ENCODE results near the gene LIAS.
"Not testable (repeated sequence)": the region's sequence is repeated elsewhere in the genome, so short reads cannot be mapped to it uniquely, and the experiment has no call there.

LIAS gene

GRCh38 chr4:39458505-39459300, at the start of gene LIAS, which contains the start of gene RPL9:
LIAS (plus strand) TSS chr4:39459056; CDS start chr4:39459118, 62 bp downstream.
RPL9 (minus strand) TSS chr4:39458922; CDS start chr4:39458439, 483 bp downstream.
- peak; percentile 97 for DNase-seq (ENCODE audit: low spot score)

GRCh38 chr4:39410415-39410814, 48.4 kb upstream of the LIAS start:
- no peak for DNase-seq (ENCODE audit: low spot score)

GRCh38 chr4:39411561-39411960, 47.3 kb upstream of the LIAS start:
- DNase-seq (ENCODE audit: low spot score) = not testable (repeated sequence)

- DNase-seq (ENCODE audit: low spot score) = no peak
Observed at GRCh38 chr4:39415678-39416283, 43.1 kb upstream of the LIAS start.

- DNase-seq (ENCODE audit: low spot score) = no peak
Observed at GRCh38 chr4:39422247-39422646, 36.6 kb upstream of the LIAS start.

- DNase-seq (ENCODE audit: low spot score) = not testable (repeated sequence)
Observed at GRCh38 chr4:39425297-39425696, 33.6 kb upstream of the LIAS start.

GRCh38 chr4:39426728-39427127, 32.1 kb upstream of the LIAS start:
- DNase-seq (ENCODE audit: low spot score) = no peak

GRCh38 chr4:39427520-39428114, 31.2 kb upstream of the LIAS start:
- no peak for DNase-seq (ENCODE audit: low spot score)

GRCh38 chr4:39429476-39430334, 29.2 kb upstream of the LIAS start:
- no peak for DNase-seq (ENCODE audit: low spot score)

- no peak for DNase-seq (ENCODE audit: low spot score)
Observed at GRCh38 chr4:39433878-39434492, 24.9 kb upstream of the LIAS start.

- DNase-seq (ENCODE audit: low spot score) = no peak
Observed at GRCh38 chr4:39435659-39436563, 22.9 kb upstream of the LIAS start.

GRCh38 chr4:39441593-39441992, 17.3 kb upstream of the LIAS start:
- no peak for DNase-seq (ENCODE audit: low spot score)

- no peak for DNase-seq (ENCODE audit: low spot score)
Observed at GRCh38 chr4:39442998-39443397, 15.9 kb upstream of the LIAS start.

- no peak for DNase-seq (ENCODE audit: low spot score)
Observed at GRCh38 chr4:39446483-39446841, 12.4 kb upstream of the LIAS start.

- no peak for DNase-seq (ENCODE audit: low spot score)
Observed at GRCh38 chr4:39446842-39447573, 11.8 kb upstream of the LIAS start.

GRCh38 chr4:39450618-39451017, 8.2 kb upstream of the LIAS start:
- no peak for DNase-seq (ENCODE audit: low spot score)

GRCh38 chr4:39451423-39452023, 7.3 kb upstream of the LIAS start:
- no peak for DNase-seq (ENCODE audit: low spot score)

GRCh38 chr4:39452153-39452859, 6.5 kb upstream of the LIAS start:
- DNase-seq (ENCODE audit: low spot score) = no peak
